ENCODE measurements around the gene NOTO.

The NOTO gene

GRCh38 chr2:73233932-73234832, 31.8 kb downstream of the NOTO start, which contains the start of gene CCT7 (continued):
- TF ChIP-seq ZSCAN5A (tag by site-specific recombination; IDR thresholded peaks at IDR 0.05) (no peak), HOXA7 (CRISPR knock-in tag; IDR thresholded peaks at IDR 0.05; ENCODE audit: borderline replicate concordance) (no peak), KLF9 (tag by site-specific recombination; IDR thresholded peaks at IDR 0.05; ENCODE audit: low read depth) (no peak), ZNF777 (tag by site-specific recombination; IDR thresholded peaks at IDR 0.05; ENCODE audit: borderline replicate concordance) (no peak), GLIS1 (tag by site-specific recombination; IDR thresholded peaks at IDR 0.05) (no peak), ZFP37 (tag by site-specific recombination; IDR thresholded peaks at IDR 0.05) (peak; percentile 74; the same call in 1 of the 2 replicates), ZNF157 (tag by site-specific recombination; IDR thresholded peaks at IDR 0.05) (no peak), GLI2 (tag by site-specific recombination; IDR thresholded peaks at IDR 0.05; ENCODE audit: borderline replicate concordance, low read depth) (no peak), ZNF830 (tag by site-specific recombination; IDR thresholded peaks at IDR 0.05; ENCODE audit: low read depth) (no peak), ZNF610 (tag by site-specific recombination; IDR thresholded peaks at IDR 0.05; ENCODE audit: borderline replicate concordance) (peak; percentile 31; the same call in 1 of the 2 replicates), SALL2 (tag by site-specific recombination; IDR thresholded peaks at IDR 0.05; ENCODE audit: borderline replicate concordance) (no peak), ZNF473 (tag by site-specific recombination; IDR thresholded peaks at IDR 0.05) (no peak), SETDB1 (IDR thresholded peaks at IDR 0.05; ENCODE audit: insufficient read length, low read length) (no peak), ZBTB17 (tag by site-specific recombination; IDR thresholded peaks at IDR 0.05) (no peak), ZXDB (tag by site-specific recombination; IDR thresholded peaks at IDR 0.05) (peak; percentile 70), ZNF416 (tag by site-specific recombination; IDR thresholded peaks at IDR 0.05) (no peak), ZNF292 (tag by site-specific recombination; IDR thresholded peaks at IDR 0.05; ENCODE audit: borderline replicate concordance, low read depth) (no peak), ZBTB20 (tag by site-specific recombination; IDR thresholded peaks at IDR 0.05) (no peak), ZNF561 (tag by site-specific recombination; IDR thresholded peaks at IDR 0.05; ENCODE audit: borderline replicate concordance) (no peak), ZNF658 (tag by site-specific recombination; IDR thresholded peaks at IDR 0.05) (no peak), ZFP41 (tag by site-specific recombination; IDR thresholded peaks at IDR 0.05; ENCODE audit: borderline replicate concordance) (no peak), ZNF529 (tag by site-specific recombination; IDR thresholded peaks at IDR 0.05; ENCODE audit: insufficient replicate concordance) (no peak)
- TF ChIP-seq, protein P1, sequence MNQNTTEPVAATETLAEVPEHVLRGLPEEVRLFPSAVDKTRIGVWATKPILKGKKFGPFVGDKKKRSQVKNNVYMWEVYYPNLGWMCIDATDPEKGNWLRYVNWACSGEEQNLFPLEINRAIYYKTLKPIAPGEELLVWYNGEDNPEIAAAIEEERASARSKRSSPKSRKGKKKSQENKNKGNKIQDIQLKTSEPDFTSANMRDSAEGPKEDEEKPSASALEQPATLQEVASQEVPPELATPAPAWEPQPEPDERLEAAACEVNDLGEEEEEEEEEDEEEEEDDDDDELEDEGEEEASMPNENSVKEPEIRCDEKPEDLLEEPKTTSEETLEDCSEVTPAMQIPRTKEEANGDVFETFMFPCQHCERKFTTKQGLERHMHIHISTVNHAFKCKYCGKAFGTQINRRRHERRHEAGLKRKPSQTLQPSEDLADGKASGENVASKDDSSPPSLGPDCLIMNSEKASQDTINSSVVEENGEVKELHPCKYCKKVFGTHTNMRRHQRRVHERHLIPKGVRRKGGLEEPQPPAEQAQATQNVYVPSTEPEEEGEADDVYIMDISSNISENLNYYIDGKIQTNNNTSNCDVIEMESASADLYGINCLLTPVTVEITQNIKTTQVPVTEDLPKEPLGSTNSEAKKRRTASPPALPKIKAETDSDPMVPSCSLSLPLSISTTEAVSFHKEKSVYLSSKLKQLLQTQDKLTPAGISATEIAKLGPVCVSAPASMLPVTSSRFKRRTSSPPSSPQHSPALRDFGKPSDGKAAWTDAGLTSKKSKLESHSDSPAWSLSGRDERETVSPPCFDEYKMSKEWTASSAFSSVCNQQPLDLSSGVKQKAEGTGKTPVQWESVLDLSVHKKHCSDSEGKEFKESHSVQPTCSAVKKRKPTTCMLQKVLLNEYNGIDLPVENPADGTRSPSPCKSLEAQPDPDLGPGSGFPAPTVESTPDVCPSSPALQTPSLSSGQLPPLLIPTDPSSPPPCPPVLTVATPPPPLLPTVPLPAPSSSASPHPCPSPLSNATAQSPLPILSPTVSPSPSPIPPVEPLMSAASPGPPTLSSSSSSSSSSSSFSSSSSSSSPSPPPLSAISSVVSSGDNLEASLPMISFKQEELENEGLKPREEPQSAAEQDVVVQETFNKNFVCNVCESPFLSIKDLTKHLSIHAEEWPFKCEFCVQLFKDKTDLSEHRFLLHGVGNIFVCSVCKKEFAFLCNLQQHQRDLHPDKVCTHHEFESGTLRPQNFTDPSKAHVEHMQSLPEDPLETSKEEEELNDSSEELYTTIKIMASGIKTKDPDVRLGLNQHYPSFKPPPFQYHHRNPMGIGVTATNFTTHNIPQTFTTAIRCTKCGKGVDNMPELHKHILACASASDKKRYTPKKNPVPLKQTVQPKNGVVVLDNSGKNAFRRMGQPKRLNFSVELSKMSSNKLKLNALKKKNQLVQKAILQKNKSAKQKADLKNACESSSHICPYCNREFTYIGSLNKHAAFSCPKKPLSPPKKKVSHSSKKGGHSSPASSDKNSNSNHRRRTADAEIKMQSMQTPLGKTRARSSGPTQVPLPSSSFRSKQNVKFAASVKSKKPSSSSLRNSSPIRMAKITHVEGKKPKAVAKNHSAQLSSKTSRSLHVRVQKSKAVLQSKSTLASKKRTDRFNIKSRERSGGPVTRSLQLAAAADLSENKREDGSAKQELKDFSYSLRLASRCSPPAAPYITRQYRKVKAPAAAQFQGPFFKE (tag by site-specific recombination; IDR thresholded peaks at IDR 0.05; ENCODE audit: borderline replicate concordance): no peak
- TF ChIP-seq, protein P2, sequence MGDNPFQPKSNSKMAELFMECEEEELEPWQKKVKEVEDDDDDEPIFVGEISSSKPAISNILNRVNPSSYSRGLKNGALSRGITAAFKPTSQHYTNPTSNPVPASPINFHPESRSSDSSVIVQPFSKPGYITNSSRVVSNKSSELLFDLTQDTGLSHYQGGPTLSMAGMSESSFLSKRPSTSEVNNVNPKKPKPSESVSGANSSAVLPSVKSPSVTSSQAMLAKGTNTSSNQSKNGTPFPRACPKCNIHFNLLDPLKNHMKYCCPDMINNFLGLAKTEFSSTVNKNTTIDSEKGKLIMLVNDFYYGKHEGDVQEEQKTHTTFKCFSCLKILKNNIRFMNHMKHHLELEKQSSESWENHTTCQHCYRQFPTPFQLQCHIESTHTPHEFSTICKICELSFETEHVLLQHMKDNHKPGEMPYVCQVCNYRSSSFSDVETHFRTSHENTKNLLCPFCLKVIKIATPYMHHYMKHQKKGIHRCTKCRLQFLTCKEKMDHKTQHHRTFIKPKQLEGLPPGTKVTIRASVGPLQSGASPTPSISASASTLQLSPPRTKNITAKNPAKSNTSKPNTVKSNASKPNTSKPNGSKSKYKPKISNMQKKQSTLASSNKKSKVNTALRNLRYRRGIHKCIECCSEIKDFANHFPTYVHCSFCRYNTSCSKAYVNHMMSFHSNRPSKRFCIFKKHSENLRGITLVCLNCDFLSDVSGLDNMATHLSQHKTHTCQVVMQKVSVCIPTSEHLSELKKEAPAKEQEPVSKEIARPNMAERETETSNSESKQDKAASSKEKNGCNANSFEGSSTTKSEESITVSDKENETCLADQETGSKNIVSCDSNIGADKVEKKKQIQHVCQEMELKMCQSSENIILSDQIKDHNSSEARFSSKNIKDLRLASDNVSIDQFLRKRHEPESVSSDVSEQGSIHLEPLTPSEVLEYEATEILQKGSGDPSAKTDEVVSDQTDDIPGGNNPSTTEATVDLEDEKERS (tag by site-specific recombination; IDR thresholded peaks at IDR 0.05): no peak
- TF ChIP-seq, protein P3, sequence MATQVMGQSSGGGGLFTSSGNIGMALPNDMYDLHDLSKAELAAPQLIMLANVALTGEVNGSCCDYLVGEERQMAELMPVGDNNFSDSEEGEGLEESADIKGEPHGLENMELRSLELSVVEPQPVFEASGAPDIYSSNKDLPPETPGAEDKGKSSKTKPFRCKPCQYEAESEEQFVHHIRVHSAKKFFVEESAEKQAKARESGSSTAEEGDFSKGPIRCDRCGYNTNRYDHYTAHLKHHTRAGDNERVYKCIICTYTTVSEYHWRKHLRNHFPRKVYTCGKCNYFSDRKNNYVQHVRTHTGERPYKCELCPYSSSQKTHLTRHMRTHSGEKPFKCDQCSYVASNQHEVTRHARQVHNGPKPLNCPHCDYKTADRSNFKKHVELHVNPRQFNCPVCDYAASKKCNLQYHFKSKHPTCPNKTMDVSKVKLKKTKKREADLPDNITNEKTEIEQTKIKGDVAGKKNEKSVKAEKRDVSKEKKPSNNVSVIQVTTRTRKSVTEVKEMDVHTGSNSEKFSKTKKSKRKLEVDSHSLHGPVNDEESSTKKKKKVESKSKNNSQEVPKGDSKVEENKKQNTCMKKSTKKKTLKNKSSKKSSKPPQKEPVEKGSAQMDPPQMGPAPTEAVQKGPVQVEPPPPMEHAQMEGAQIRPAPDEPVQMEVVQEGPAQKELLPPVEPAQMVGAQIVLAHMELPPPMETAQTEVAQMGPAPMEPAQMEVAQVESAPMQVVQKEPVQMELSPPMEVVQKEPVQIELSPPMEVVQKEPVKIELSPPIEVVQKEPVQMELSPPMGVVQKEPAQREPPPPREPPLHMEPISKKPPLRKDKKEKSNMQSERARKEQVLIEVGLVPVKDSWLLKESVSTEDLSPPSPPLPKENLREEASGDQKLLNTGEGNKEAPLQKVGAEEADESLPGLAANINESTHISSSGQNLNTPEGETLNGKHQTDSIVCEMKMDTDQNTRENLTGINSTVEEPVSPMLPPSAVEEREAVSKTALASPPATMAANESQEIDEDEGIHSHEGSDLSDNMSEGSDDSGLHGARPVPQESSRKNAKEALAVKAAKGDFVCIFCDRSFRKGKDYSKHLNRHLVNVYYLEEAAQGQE (tag by site-specific recombination; IDR thresholded peaks at IDR 0.05): no peak

Data from HEK293 (cell line).